HG02678 (cell line): ENCODE measurements around the gene GPR68.
"Not testable (repeated sequence)": the region's sequence is repeated elsewhere in the genome, so short reads cannot be mapped to it uniquely, and the experiment has no call there.

Experiments used
- ATAC-seq: cut with Tn5 transposase; IDR thresholded peaks from one replicate; pipeline ENCODE4 v1.9.1; 2021; ENCODE audit warnings: mild to moderate bottlenecking, moderate library complexity; ENCODE audit not compliant: unreplicated experiment

GPR68 gene

DNA sequence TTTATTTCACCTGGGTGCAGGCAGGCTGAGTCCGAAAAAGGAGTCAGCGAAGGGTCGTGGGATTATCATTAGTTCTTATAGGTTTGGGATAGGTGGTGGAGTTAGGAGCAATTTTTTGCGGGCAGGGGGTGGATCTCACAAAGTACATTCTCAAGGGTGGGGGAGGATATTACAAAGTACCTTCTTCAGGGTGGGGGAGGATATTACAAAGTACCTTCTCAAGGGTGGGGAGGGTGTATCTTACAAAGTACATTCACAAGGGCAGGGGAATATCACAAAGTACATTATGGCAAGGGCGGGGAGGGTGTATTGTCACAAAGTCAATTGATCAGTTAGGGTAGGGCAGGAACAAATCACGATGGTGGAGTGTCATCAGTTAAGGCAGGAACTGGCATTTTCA, 43.7 kb downstream of the GPR68 start:
- not testable (repeated sequence) for ATAC-seq

DNA sequence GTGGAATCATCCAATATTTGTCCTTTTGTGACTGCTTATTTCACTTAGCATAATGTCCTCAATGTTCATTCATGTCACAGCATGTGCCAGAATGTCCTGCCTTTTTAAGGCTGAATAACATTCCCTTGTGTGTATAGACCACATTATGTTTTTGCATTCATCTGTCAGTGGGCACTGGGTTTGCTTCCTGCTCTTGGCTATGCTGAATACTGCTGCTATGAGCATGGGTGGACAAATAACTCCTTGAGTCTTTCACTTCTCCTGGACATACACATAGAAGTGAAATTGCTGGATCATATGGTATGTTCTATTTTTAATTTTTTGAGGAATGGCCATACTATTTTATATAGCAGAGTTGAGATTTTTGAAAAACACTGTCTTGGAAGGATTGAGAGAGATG, 46.9 kb downstream of the GPR68 start:
- ATAC-seq = no peak

DNA sequence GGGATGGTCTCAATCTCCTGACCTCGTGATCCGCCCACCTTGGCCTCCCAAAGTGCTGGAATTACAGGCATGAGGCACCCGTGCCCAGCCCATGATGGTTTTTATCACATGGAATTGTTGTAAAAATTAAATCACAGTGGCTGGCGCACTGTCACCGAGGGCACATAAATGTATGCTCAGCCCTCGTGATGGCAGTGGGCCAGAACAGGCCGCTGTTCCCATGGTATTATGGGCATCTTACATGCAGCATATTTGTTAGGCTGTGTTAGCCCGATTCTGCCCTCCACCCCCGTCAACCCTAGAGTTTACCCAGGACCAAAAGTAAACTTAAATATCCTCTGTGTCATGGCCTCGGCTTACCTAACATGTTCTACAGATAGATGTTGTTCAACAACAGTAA, 48.6 kb downstream of the GPR68 start:
- ATAC-seq = no peak

DNA sequence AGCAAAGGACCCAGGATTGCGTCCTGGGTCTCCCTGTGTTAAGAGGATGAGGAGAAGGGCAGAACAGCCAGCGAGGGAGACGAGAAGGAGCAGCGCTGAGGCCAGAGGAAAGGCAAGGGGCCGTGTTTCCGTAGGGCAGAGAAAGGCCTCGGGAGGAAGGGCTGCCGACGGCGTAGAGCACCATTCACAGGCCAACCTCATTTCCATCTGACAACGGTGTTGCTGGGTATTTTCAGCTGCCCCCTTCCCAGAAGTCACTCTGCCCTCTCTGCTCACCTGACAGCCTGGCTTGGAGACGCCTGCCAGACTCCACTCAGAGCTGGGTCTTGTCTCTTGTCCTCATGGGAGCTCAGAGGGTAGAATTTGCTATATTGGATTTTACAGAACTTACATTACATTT, 51.4 kb downstream of the GPR68 start:
- ATAC-seq = no peak

DNA sequence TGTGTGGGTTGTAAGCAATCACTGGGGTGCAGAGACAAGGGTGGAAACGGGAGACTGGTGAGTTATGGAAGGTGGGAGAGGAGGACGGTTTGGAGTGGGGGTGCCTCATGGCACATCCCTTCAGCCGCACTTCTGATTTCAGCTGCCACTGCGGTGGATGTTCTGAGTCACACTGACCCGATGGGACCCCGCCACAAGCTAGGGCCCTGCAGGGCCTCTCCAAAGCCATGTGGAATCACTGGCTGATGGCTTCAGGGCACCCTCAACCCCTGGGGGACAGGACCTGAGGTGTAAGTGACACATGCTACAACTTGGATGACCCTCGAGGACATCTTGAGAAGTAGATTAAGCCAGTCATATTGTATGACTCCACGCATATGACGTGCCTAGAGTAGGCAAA, 53.7 kb downstream of the GPR68 start:
- no peak for ATAC-seq

DNA sequence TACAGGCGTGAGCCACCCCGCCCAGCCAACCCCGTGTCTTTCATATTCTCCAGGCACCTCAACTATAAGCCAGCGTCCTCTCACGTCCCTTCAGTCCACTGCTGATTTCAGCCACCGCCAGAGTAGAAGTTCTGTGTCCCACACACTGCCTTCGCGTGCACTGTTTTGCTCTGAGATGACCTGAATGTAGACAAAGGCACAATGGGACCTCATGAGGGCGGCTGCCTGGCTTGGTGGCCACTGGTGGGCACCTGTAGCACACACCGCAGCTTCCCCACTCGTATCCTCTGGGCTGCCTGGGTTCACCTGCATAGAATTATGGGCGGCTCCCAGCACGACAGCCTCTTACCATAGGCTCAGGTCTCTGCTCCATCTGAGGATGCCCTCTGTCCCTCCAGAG, 57.2 kb downstream of the GPR68 start:
- ATAC-seq = no peak

DNA sequence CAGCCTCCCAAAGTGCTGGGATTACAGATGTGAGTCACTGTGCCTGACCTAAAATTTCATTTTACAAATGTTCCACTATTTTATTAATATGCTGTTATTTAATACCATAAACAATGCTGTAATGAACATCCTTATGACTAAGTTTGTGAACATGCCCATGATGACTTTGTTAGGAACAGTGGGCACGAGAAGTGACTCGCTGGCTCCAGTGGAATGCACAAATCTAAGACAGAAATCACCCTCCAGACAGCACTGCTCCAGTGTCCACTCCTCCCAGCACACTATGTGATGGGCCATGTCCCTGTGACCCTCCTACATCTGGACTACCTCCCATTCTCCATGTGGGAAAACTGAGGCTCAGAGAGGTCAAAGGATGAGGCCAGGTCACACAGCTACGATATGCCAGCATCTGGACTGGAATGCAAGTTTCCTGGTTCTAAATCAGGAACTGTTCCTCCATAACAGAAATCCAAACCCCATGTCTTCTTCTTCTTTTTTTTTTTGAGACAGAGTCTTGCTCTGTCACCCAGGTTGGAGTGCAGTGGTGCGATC, 57.9 kb downstream of the GPR68 start:
- ATAC-seq = no peak

DNA sequence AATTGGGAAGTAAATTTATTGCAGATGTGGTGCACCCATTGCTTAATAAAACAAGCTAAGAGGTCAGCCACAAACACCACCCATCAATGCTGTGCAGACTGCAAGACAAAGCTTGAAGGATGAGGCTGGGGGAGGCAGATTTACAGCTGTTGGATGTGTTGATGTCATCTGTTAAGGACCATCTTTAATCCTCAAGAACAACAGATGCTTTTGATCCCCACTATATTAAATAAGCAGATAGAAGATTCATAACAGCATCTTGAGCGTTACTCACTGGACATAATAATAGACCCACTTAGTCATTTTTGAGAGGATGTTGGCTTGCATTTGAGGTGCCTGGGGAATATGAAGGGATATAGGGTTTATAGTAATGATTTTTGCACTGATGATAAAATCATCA, 58.8 kb downstream of the GPR68 start:
- no peak for ATAC-seq

DNA sequence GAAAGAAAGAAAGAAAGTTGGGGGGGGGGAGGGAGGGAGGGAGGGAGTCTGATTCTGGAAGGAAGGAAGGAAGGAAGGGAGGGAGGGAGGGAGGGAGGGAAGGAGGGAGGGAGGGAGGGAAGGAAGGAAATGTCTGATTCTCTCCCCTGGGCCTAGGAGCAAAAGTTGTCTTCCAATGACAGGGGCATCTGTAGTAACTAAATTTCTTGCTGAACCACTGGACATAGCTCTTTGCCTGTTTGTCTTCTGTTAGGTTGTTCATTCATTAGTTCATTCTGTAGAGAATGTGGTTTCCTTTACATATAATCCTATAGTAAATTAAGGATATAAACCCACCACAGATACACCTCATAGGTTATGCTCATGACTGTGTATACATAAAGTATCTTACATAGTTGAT, 59.9 kb downstream of the GPR68 start:
- no peak for ATAC-seq

DNA sequence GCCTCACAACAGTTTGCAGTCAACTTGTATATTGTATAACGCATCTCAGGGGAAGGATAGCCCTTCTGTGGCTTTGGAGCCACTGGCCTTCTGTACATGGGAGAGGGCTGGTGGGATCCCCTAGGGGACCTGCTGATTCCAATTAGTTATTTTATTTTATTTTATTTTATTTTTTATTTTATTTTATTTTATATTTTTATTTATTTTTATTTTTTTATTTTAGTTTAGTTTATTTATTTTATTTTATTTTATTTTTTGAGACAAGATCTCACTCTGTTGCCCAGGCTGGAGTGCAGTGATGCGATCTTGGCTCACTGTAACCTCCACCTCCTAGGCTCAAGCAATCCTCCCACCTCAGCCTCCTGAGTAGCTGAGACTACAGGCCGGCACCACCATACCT, 61.8 kb downstream of the GPR68 start:
- not testable (repeated sequence) for ATAC-seq
